Hepatocyte (in vitro differentiated cells): ENCODE measurements around the gene IFT122. TPM values are rescaled to one million over a fixed set of nuclear protein-coding genes. Genes with fewer than 3 reads are reported as not detected.

Source experiments
- DNase-seq: peaks from one replicate; pipeline ENCODE4 v3.0.0-alpha.2; 2016; ENCODE audit warnings: low spot score
- H2AFZ ChIP-seq: fragments of 200-600 bp; sonication (generic); 2 replicates; pipeline ENCODE4 v1.6.0; 2016; ENCODE audit warnings: antibody characterized with exemption, mild to moderate bottlenecking
- H3K27ac ChIP-seq: fragments of 200-600 bp; sonication (generic); 2 replicates; pipeline ENCODE4 v1.5.1; 2016; ENCODE audit warnings: mild to moderate bottlenecking
- H3K27me3 ChIP-seq: fragments of 200-600 bp; sonication (generic); 2 replicates; pipeline ENCODE4 v1.6.1; 2016
- H3K36me3 ChIP-seq: fragments of 200-600 bp; sonication (generic); replicated peaks from 2 replicates; pipeline ENCODE4 v1.5.1; 2016; ENCODE audit warnings: low read depth; ENCODE audit not compliant: insufficient read depth
- H3K4me1 ChIP-seq: fragments of 200-600 bp; sonication (generic); 2 replicates; pipeline ENCODE4 v1.5.1; 2016; ENCODE audit warnings: mild to moderate bottlenecking, moderate library complexity; ENCODE audit not compliant: insufficient read depth
- H3K4me2 ChIP-seq: fragments of 200-600 bp; sonication (generic); 2 replicates; pipeline ENCODE4 v1.6.0; 2016
- H3K4me3 ChIP-seq: fragments of 200-600 bp; sonication (generic); 2 replicates; pipeline ENCODE4 v1.5.1; 2016; ENCODE audit warnings: mild to moderate bottlenecking
- H3K79me2 ChIP-seq: fragments of 200-600 bp; sonication (generic); 2 replicates; pipeline ENCODE4 v1.6.0; 2017; ENCODE audit warnings: mild to moderate bottlenecking
- H3K9me2 ChIP-seq: fragments of 200-600 bp; sonication (generic); replicated peaks from 2 replicates; pipeline ENCODE4 v1.6.0; 2017; ENCODE audit warnings: mild to moderate bottlenecking; ENCODE audit not compliant: insufficient read depth
- H3K9me3 ChIP-seq: fragments of 200-600 bp; sonication (generic); 2 replicates; pipeline ENCODE4 v1.5.1; 2016; ENCODE audit warnings: low read depth, mild to moderate bottlenecking
- H4K20me1 ChIP-seq: fragments of 200-600 bp; sonication (generic); 2 replicates; pipeline ENCODE4 v1.6.0; 2016; ENCODE audit warnings: mild to moderate bottlenecking; ENCODE audit not compliant: insufficient read depth, poor library complexity, severe bottlenecking
- EZH2 ChIP-seq: fragments of 200-600 bp; sonication (generic); IDR thresholded peaks from 2 replicates; pipeline ENCODE4 v1.6.1; 2016; ENCODE audit warnings: antibody characterized with exemption, mild to moderate bottlenecking, borderline replicate concordance
- EZH2phosphoT487 ChIP-seq: fragments of 200-600 bp; sonication (generic); IDR thresholded peaks from one replicate; pipeline ENCODE4 v1.6.1; 2018; ENCODE audit warnings: antibody characterized with exemption, mild to moderate bottlenecking, low read depth, moderate library complexity; ENCODE audit not compliant: unreplicated experiment, severe bottlenecking
- WGBS: methylation state at CpG from one replicate; pipeline ENCODE4 v1.1.6; 2016; ENCODE audit warnings: low lambda C conversion rate; ENCODE audit errors: missing lambda C conversion rate; 5-methylcytosine and 5-hydroxymethylcytosine counted together
- polyA plus RNA-seq: library from polyadenylated mRNA; unstranded; fragments of >200 nt; fragmentation: Nextera tagmentation; extraction: Ambion mirVana; gene quantifications from 2 replicates; pipeline ENCODE4 v1.2.1, GENCODE V29; 2016
- total RNA-seq: library from RNA; depleted of rRNA; stranded (reverse); fragments of >200 nt; gene quantifications from 2 replicates; pipeline ENCODE4 v1.2.3, GENCODE V29; 2014
- TF ChIP-seq, protein P1 (sequence below): fragments of 200-600 bp; sonication (generic); IDR thresholded peaks from 2 replicates; pipeline ENCODE4 v1.5.1; 2016; ENCODE audit warnings: antibody characterized with exemption, mild to moderate bottlenecking; ENCODE audit not compliant: poor library complexity

Gene IFT122
- total and polyA plus RNA-seq, 2 experiments from 2014 or later = 11.4 to 14.6 TPM

DNA sequence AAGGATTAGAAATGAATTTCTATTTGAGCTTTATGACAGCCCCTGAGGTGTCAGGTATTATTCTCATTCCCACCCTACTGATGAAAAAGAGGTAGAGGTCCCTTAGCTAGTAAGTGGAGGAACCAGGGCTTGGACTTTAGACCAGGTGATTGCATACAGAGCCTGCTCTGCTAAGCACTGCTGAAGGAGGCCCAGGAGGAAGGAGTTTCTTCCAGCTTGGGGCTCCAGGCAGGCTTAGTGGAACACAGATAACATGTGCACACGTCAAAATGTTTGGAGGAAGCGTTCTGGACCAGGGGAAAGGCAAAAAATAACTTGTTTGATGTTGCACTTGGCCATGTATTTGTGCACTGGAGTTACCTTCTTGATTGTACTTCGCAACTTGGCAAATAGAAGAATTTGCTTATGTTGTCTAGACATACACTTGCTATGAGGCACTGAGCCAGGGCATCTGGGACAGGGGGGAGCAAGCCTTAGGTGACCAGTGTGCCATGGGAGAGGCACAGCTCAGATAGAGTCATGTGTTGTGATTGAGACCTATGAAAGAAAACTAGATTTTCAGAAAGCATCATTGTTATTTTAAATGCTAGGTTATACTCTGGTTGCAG lies 22.4 kb downstream of the IFT122 start:
- H3K4me3 ChIP-seq = no peak overlapping the region
- H3K27me3 ChIP-seq = no peaks in the 10 kb centered on the region
- 60% methylated on average over 3 of the region's 3 CpGs for WGBS
- no peaks in the 10 kb centered on the region for H3K79me2 ChIP-seq
- H3K36me3 ChIP-seq = no peaks in the 10 kb centered on the region
- DNase-seq = peak; percentile 56
- H3K9me3 ChIP-seq = no peaks in the 10 kb centered on the region
- peak overlapping the region; percentile 15 for H3K4me2 ChIP-seq
- peaks cover 7% of the 10 kb centered on the region for H3K4me1 ChIP-seq
- no peak overlapping the region for H2AFZ ChIP-seq
- no peak for TF ChIP-seq EZH2phosphoT487
- TF ChIP-seq, protein P1, sequence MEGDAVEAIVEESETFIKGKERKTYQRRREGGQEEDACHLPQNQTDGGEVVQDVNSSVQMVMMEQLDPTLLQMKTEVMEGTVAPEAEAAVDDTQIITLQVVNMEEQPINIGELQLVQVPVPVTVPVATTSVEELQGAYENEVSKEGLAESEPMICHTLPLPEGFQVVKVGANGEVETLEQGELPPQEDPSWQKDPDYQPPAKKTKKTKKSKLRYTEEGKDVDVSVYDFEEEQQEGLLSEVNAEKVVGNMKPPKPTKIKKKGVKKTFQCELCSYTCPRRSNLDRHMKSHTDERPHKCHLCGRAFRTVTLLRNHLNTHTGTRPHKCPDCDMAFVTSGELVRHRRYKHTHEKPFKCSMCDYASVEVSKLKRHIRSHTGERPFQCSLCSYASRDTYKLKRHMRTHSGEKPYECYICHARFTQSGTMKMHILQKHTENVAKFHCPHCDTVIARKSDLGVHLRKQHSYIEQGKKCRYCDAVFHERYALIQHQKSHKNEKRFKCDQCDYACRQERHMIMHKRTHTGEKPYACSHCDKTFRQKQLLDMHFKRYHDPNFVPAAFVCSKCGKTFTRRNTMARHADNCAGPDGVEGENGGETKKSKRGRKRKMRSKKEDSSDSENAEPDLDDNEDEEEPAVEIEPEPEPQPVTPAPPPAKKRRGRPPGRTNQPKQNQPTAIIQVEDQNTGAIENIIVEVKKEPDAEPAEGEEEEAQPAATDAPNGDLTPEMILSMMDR = no peak
- no peak for TF ChIP-seq EZH2
- no peaks in the 10 kb centered on the region for H3K9me2 ChIP-seq
- peak overlapping the region; percentile 82 for H3K27ac ChIP-seq
- no peaks in the 10 kb centered on the region for H4K20me1 ChIP-seq

DNA sequence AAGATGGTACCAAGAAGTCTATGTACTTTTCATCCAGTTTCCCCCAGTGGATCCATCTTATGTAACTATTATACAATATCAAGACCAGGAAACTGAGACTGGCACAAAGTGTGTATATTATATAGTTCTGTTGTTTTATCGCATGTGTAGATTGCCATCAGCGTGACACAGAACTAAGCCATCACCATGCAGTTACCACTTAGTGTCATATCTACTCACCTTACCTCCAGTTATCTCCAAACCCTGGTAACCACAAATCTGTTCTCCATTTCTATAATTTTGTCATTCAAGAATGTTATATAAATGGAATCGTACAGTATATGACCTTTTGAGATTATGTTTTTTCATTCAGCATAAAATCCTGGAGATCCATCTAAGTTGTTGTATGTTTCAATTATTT lies 23.1 kb downstream of the IFT122 start:
- no peaks in the 10 kb centered on the region for H3K9me3 ChIP-seq
- H3K4me2 ChIP-seq = no peak overlapping the region
- no peak overlapping the region for H3K4me3 ChIP-seq
- H3K4me1 ChIP-seq = peaks cover 7% of the 10 kb centered on the region
- H3K36me3 ChIP-seq = no peaks in the 10 kb centered on the region
- no peaks in the 10 kb centered on the region for H3K9me2 ChIP-seq
- WGBS = 98% methylated on average over 3 of the region's 3 CpGs
- no peaks in the 10 kb centered on the region for H3K27me3 ChIP-seq
- no peak overlapping the region for H2AFZ ChIP-seq
- no peaks in the 10 kb centered on the region for H4K20me1 ChIP-seq
- DNase-seq = no peak
- no peaks in the 10 kb centered on the region for H3K79me2 ChIP-seq
- TF ChIP-seq EZH2phosphoT487 (no peak), EZH2 (no peak)
- TF ChIP-seq, protein P1 = no peak
- peak overlapping the region; percentile 25 for H3K27ac ChIP-seq

DNA sequence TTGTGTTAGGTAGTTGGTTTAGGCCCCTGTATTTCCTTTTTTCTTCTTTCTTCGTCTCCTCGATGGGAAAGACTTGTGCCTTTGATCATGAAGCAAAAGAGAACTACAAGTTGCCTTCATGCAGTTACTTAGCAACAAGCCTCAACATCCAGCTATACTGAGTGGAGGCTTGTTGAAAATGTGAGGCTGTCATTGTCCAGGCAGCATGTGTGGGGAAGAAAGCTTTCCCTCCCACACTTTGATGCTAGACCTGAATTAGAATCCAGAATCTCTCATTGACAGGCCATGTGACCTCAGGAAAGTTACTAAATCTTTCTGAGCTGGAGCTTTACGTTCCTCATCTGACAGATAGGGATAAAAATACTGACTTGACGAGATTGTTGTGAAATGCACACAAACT lies 23.7 kb downstream of the IFT122 start:
- no peak for DNase-seq
- H3K4me3 ChIP-seq = no peak overlapping the region
- peaks cover 12% of the 10 kb centered on the region for H3K4me1 ChIP-seq
- no peak overlapping the region for H3K27ac ChIP-seq
- WGBS = 92% methylated on average over 4 of the region's 4 CpGs
- TF ChIP-seq, protein P1 = no peak
- no peak for TF ChIP-seq EZH2
- no peaks in the 10 kb centered on the region for H3K36me3 ChIP-seq
- no peak overlapping the region for H2AFZ ChIP-seq
- no peaks in the 10 kb centered on the region for H3K27me3 ChIP-seq
- no peaks in the 10 kb centered on the region for H3K9me2 ChIP-seq
- H3K4me2 ChIP-seq = no peak overlapping the region
- no peaks in the 10 kb centered on the region for H3K79me2 ChIP-seq
- H4K20me1 ChIP-seq = no peaks in the 10 kb centered on the region
- no peaks in the 10 kb centered on the region for H3K9me3 ChIP-seq
